ENCODE results near the gene LGR4. TPM values are rescaled to one million over a fixed set of nuclear protein-coding genes. Genes with fewer than 3 reads are reported as not detected.

The LGR4 gene
- total RNA-seq, 2 experiments from 2014 or later: 0.06 to 1.2 TPM

DNA sequence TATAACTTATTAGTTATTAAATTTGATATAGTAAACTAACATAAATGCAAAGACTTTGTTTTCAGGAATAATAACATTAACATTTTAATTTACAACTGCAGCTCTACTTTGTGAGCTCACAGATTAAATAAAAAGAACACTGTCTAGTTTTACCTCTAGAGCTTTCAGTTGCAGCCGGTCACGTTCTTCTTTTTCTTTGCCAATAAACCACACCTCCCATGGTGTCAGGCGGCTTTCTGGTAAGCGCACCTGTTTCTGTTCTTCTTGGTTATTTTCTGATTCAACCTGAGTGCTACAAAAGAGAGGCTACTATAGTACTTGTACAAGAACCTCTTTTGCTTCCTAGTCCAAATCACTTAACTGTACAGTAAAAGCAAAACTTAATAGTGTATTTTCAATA, 115.3 kb downstream of the LGR4 start:
- no peak for DNase-seq (ENCODE audit: low spot score)
- Histone ChIP-seq H3K9me2 (ENCODE audit: insufficient read depth, low read length) (no peaks in the 10 kb centered on the region), H3K79me2 (ENCODE audit: insufficient read depth, low read depth, low read length) (peaks cover 9% of the 10 kb centered on the region; the same call in 1 of the 2 replicates), H3K27ac (ENCODE audit: low read depth, low read length, poor library complexity, severe bottlenecking) (no peak overlapping the region), H4K20me1 (ENCODE audit: insufficient read depth, low read length) (no peaks in the 10 kb centered on the region), H3K4me2 (ENCODE audit: low read length) (no peak overlapping the region), H3K9me3 (ENCODE audit: low read length) (no peaks in the 10 kb centered on the region), H3K36me3 (ENCODE audit: insufficient read depth, low read length) (peaks cover 35% of the 10 kb centered on the region), H3K4me1 (ENCODE audit: insufficient read depth, low read length, poor library complexity, severe bottlenecking) (peaks cover 14% of the 10 kb centered on the region), H3K4me3 (ENCODE audit: low read depth, low read length, poor library complexity, severe bottlenecking) (no peak overlapping the region), H2AFZ (ENCODE audit: low read length) (no peak overlapping the region)
- ChIA-PET POLR2A (no interaction called here), CTCF (ENCODE audit: unreplicated experiment) (no interaction called here)
- TF ChIP-seq EZH2phosphoT487 (IDR thresholded peaks at IDR 0.05; ENCODE audit: borderline replicate concordance, low read depth, low read length): no peak
- no TSS peak for BruUV-seq (replicated peaks)
- intact Hi-C loops (cut with micrococcal nuclease; ENCODE audit: unreplicated experiment): no loop called here

GRCh38 chr11:27356624-27357222, 115.9 kb downstream of the LGR4 start:
- peaks cover 10% of the 10 kb centered on the region for H3K4me1 ChIP-seq (ENCODE audit: insufficient read depth, low read length, poor library complexity, severe bottlenecking)
- H3K9me2 ChIP-seq (ENCODE audit: insufficient read depth, low read length): no peaks in the 10 kb centered on the region
- no TSS peak for BruUV-seq (replicated peaks)
- no peak overlapping the region for H3K4me2 ChIP-seq (ENCODE audit: low read length)
- H3K4me3 ChIP-seq (ENCODE audit: low read depth, low read length, poor library complexity, severe bottlenecking): no peak overlapping the region
- intact Hi-C loops (cut with micrococcal nuclease; ENCODE audit: unreplicated experiment): no loop called here
- no peak overlapping the region for H2AFZ ChIP-seq (ENCODE audit: low read length)
- H3K27ac ChIP-seq (ENCODE audit: low read depth, low read length, poor library complexity, severe bottlenecking): no peak overlapping the region
- peaks cover 35% of the 10 kb centered on the region for H3K36me3 ChIP-seq (ENCODE audit: insufficient read depth, low read length)
- POLR2A ChIA-PET: no interaction called here
- no peak for DNase-seq (ENCODE audit: low spot score)
- CTCF ChIA-PET (ENCODE audit: unreplicated experiment): no interaction called here
- no peaks in the 10 kb centered on the region for H3K9me3 ChIP-seq (ENCODE audit: low read length)
- H4K20me1 ChIP-seq (ENCODE audit: insufficient read depth, low read length): no peaks in the 10 kb centered on the region
- H3K79me2 ChIP-seq (ENCODE audit: insufficient read depth, low read depth, low read length): peaks cover 4% of the 10 kb centered on the region; the same call in 1 of the 2 replicates
- no peak for TF ChIP-seq CTCF (conservative IDR thresholded peaks at IDR 0.05; ENCODE audit: low read length)
- no peak for TF ChIP-seq EZH2phosphoT487 (IDR thresholded peaks at IDR 0.05; ENCODE audit: borderline replicate concordance, low read depth, low read length)

DNA sequence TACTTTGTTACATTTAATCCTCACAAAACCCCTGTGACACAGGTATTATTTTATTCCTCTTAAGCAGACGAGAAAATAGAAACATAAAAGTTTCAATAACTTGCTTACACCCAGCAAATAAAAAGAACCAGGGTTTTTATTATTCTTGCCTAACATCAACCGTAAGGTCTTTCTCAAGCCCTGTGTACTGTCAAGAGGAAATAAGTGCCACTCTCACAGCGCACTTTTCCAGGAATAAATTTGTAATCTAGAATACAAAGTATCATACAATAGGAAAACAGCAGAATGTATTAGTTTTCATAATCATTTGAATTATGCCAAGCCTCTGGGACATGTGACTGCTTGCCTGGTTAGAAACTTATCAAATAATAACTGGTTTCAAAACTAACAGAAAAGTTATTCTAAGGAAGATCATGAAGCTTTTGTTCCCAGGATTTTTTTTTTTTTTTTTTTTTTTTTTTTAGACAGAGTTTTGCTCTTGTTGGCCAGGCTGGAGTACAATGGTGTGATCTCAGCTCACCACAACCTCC, 117.0 kb downstream of the LGR4 start:
- POLR2A ChIA-PET: interaction anchor here (0.6 kb wide), 1 partner anchor 1164 kb away, joined by 3 read pairs; no protein-coding TSS in a partner anchor
- CTCF ChIA-PET (ENCODE audit: unreplicated experiment): no interaction called here
- intact Hi-C loops (cut with micrococcal nuclease; ENCODE audit: unreplicated experiment): no loop called here
- Histone ChIP-seq H3K4me1 (ENCODE audit: insufficient read depth, low read length, poor library complexity, severe bottlenecking) (peaks cover under 1% of the 10 kb centered on the region), H3K36me3 (ENCODE audit: insufficient read depth, low read length) (peaks cover 31% of the 10 kb centered on the region), H3K9me3 (ENCODE audit: low read length) (no peaks in the 10 kb centered on the region), H3K27ac (ENCODE audit: low read depth, low read length, poor library complexity, severe bottlenecking) (no peak overlapping the region), H3K4me2 (ENCODE audit: low read length) (no peak overlapping the region), H3K4me3 (ENCODE audit: low read depth, low read length, poor library complexity, severe bottlenecking) (no peak overlapping the region), H3K79me2 (ENCODE audit: insufficient read depth, low read depth, low read length) (no peaks in the 10 kb centered on the region), H4K20me1 (ENCODE audit: insufficient read depth, low read length) (no peaks in the 10 kb centered on the region), H2AFZ (ENCODE audit: low read length) (no peak overlapping the region), H3K9me2 (ENCODE audit: insufficient read depth, low read length) (no peaks in the 10 kb centered on the region)
- no TSS peak for BruUV-seq (replicated peaks)
- DNase-seq (ENCODE audit: low spot score): no peak
- TF ChIP-seq CTCF (conservative IDR thresholded peaks at IDR 0.05; ENCODE audit: low read length) (no peak), EZH2phosphoT487 (IDR thresholded peaks at IDR 0.05; ENCODE audit: borderline replicate concordance, low read depth, low read length) (no peak)

Data from OCI-LY7 (cell line).